ENCODE results near the gene CPD.
"Not testable (repeated sequence)": the region's sequence is repeated elsewhere in the genome, so short reads cannot be mapped to it uniquely, and the experiment has no call there.

CPD gene

DNA sequence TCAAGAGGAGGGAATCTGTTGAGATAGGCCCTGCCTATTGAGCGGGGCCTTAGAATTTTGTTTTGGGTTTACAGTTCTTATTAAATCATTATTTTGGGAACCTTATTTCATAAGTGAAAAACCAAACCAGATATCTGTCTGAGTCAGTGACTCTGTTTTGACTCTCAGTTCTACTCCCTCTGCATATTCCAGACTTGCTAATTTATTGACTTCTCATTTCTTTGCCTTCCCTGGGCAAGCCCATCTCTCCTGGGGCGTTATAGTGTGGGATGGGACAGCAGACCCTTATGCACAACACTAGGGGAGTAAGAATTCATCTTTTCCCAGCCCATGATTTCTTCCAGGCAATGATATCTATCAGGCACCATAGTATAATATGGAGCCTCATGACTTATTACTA, 45.7 kb downstream of the CPD start:
- no peak for DNase-seq (ENCODE audit: low read depth in 2 of 3, low spot score in 1 of 3)

DNA sequence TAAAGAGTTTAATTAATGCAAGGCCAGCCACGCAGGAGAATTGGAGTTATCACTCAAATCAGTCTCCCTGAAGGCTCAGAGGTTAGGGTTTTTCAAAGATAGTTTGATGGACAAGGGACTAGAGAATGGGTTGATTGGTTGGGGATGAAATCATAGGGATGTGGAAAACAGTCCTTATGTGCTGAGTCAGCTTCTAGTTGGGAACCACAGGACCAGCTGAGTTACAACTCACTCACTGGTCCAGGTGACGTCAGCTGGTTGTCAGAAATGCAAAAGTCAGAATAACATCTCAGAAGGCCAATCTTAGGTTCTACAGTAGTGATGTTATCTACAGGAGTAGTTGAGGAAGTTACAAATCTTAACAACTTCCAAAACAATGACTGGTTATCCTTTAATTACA, 47.6 kb downstream of the CPD start:
- DNase-seq (ENCODE audit: low read depth in 2 of 3, low spot score in 1 of 3), result no peak

DNA sequence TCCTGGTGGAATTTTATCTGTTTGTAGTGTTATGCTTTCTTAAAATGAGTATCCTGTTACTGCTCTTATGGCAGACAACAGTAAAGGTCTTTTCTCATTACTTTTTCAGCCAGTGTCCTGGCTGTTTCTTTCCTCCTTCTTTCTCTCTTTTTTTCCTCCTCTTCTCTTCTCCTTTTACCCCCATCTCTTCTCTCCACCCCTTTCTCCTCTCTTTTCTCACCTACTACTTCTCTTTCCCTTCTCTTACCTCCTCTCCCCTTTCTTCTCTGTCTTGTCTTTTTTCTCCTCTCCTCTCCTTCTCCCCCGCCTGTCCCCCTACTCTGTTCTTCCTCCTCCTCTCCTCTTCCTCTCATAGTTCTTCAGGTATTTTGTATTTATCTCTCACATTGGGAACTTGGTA, 48.9 kb downstream of the CPD start:
- DNase-seq (ENCODE audit: low read depth in 2 of 3, low spot score in 1 of 3), result no peak

DNA sequence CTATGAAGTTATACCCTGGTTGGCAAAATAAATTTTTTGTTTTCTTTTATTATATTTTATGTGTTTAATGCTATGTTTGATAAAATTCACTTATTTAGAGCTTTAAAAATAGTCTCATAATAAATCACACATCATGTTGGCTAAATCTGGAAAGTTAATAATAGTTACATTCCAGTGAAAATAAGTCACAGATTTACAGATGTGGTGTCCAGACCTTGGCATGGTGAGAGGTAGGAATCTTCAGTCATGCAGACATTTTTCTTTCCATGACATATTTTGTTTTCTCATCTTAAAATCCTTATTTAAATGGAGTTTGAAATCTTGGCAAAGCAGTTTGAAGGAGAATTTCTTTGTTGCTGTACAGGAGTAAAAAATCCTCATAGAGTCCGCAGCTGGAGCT, 50.4 kb downstream of the CPD start:
- no peak for DNase-seq (ENCODE audit: low read depth in 2 of 3, low spot score in 1 of 3)

DNA sequence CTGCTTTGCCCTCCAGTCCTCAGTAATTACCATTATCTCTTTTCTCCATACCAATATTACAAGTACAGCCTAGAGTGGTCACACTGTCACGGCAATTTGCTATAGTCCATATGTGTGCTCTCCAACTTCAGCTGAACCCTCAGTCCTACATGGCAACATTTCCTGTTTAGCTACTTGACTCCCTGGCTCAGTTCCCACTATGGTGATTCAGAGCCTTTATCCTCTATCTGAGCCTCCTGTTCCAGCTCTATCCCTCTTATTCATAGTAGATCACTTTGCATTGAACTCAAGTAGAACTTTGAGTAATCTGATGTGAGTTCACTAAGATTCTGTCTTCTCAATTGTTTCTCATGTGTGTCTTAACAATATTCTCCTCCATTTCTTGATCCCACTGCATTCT, 54.8 kb downstream of the CPD start:
- DNase-seq (ENCODE audit: low read depth in 2 of 3, low spot score in 1 of 3), result no peak

DNA sequence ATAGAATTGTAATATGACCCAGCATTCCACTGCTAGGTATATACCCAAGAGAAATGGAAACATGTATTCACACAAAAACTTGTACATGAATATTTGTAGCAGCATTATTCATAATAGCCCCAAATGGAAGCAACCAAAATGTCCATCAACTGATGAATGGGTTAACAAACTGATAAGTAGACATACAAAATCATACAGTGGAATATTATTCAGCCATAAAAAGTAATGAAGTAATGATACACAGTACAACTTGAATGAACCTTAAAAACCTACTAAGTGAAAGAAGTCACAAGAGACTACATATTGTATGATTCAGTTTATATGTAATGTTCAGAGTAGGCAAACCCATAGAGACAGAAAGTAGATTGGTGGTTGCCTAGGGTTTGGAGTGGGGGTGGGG, 58.0 kb downstream of the CPD start:
- DNase-seq (ENCODE audit: low read depth in 2 of 3, low spot score in 1 of 3), result no peak

DNA sequence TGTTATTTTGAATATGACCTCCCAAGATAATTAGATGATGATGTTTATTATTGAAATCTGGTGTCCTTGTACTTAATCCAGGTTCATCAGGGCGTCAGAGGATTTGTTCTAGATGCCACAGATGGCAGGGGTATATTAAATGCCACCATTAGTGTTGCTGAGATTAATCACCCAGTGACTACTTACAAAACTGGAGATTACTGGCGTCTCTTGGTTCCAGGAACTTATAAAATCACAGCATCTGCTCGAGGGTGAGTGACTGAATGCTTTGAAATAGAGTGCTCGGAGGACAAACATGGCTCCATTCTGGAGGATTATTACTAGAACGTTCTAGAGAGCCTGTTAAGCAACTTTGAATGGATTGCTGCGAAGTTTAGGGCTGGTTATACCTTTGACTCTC, 65.0 kb downstream of the CPD start:
- DNase-seq (ENCODE audit: low read depth in 2 of 3, low spot score in 1 of 3), result no peak

DNA sequence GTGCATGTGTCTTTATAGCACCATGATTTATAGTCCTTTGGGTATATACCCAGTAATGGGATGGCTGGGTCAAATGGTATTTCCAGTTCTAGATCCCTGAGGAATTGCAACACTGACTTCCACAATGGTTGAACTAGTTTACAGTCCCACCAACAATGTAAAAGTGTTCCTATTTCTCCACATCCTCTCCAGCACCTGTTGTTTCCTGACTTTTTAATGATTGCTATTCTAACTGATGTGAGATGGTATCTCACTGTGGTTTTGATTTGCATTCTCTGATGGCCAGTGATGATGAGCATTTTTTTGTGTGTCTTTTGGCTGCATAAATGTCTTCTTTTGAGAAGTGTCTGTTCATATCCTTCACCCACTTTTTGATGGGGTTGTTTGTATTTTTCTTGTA, 67.9 kb downstream of the CPD start:
- DNase-seq (ENCODE audit: low read depth in 2 of 3, low spot score in 1 of 3), result not testable (repeated sequence)

DNA sequence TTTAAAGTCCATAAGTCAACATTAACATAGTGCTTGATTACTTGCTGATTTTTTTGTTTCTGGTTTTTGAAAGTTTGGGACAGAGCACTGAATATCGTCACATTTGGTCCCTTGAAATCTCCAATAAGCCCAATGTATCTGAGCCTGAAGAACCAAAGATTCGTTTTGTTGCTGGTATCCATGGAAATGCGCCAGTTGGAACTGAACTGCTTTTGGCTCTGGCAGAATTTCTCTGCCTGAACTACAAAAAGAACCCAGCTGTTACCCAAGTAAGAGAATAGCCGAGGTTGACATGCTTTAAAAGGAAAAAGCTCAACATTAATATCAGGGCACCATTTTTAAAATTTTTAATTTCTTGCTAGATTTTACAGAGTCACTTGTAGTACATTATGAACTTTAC, 70.8 kb downstream of the CPD start:
- no peak for DNase-seq (ENCODE audit: low read depth in 2 of 3, low spot score in 1 of 3)

DNA sequence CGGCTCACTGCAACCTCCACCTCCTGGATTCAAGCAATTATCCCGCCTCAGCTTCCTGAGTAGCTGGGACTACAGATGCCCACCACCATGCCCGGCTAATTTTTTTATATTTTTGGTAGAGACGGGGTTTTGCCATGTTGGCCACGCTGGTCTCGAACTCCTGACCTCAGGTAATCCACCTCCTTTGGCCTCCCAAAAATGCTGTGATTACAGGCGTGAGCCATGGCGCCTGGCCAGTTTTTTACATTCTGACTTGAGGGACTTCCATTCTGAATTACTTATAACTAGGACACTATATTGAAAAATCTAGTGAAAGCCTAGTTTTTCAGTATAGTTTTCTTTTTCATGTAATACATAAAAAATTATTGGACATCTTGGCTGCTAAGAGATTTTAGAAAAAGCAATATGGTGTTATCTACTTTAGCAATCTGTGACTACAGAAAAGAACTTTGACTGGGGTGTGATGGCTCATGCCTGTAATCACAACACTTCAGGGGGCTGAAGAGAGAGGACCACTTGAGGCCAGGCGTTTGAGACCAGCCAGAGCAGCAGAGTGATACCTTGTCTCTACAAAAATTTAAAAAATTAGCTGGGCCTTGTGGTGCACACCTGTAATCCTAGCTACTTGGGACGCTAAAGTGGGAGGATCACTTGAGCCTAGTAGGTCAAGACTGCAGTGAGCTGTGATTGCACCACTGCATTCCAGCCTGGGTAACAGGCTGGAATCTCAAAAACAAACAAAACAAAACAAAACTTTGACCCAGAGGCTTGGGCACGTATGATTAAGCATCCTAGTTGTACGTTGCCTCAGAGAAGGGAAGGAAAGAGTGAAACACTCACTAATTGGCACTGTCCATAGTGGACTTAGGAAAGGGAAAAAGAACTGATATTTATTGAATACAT, 71.6 kb downstream of the CPD start:
- DNase-seq (ENCODE audit: low read depth in 2 of 3, low spot score in 1 of 3), result no peak

DNA sequence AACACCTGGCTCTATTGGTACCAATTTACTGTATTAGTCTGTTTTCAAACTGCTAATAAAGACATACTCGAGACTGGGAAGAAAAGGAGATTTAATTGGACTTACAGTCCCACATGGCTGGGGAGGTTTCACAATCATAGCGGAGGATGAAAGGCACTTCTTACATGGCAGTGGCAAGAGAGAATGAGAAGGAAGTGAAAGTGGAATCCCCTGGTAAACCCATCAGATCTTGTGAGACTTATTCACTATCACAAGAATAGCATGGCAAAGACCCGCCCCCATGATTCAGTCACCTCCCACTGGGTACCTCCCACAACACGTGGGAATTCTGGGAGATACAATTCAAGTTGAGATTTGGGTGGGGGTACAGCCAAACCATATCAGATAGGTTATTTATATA, 75.9 kb downstream of the CPD start:
- no peak for DNase-seq (ENCODE audit: low read depth in 2 of 3, low spot score in 1 of 3)

DNA sequence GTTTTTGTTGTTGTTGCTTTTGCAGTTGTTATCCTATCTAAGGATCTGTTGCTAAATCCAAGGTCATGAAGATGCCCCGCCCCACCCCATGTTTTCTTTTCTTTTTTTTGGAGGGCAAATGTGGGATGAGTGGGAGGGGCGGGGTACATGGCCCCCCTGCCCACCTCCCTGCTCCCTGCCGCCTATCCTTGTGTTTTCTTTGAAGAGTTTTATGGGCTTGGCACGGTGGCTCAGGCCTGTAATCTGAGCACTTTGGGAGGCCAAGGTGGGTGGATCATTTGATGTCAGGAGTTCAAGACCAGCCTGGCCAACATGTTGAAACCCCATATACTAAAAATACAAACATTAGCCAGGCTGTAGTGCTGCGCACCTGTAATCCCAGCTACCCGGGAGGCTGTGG, 79.6 kb downstream of the CPD start:
- no peak for DNase-seq (ENCODE audit: low read depth in 2 of 3, low spot score in 1 of 3)

DNA sequence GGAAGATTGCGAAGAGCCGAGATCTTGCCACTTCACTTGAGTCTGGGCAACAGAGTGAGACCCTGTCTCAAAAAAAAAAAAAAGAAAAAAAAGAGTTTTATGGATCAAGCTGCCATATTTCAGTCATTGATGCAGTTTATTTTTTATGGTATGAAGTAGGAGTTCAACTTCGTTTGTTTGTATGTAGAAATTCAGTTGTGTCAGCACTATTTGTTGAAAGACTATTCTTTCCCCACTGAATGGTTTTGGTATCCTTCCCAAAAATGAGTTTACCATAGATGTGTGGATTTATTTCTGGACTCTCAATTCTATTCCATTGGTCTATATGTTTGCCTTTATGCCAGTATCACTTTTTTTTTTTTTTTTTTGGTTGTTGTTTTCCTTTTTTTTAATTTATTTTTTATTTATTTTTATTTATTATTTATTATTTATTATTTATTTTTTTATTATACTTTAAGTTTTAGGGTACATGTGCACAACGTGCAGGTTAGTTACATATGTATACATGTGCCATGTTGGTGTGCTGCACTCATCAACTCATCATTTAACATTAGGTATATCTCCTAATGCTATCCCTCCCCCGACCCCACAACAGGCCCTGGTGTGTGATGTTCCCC, 80.2 kb downstream of the CPD start:
- DNase-seq (ENCODE audit: low read depth in 2 of 3, low spot score in 1 of 3), result not testable (repeated sequence)

DNA sequence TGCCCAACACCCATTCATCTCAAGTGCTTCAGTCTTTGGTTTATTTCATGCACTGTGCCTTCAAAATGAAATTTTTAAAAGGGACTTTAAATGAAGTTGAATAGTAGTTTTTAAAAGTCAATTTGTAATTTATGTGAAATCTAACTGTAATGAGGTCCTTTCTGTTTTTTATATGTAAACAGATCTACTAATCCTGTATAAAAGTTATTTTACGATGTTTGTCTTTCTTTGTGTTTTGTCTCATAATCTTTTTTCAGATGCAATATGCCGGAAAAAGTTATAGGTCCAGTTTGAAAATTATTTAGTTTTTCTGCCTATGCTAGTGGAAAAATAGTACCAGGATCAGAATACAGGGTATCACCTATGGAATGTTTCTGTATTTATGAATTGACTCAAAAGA, 89.7 kb downstream of the CPD start:
- DNase-seq (ENCODE audit: low read depth in 2 of 3, low spot score in 1 of 3), result no peak

DNA sequence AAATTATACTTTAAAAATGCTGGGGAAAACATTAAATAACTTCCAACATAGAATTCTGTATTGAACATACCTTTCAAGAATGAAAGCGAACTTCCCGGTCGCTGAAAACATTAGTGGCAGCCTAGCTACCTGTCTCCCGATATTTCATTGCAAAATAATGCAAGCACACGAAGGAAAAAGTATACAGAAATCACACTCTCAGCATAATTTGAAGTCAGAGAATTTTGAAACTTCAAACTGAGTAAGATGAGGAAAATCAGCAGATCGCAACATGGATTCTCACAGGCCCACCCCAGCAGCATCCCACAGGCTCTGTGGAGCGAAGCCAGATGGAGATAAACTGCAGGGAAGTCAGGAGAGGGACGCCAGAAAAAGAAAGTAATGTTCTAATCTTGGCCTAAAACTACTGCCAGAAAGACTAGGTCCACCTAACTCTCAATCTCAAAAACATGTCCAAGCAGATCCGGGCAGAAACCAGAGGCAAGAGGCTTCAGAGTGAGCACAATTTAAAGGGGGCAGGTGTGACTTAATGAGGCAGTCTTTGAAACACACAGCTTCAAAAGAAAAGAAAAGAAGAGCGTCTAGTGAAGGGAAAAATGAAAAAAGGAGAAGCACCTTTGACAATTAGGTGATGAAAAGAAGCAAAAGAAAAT, 93.6 kb downstream of the CPD start:
- DNase-seq (ENCODE audit: low read depth in 2 of 3, low spot score in 1 of 3), result no peak

DNA sequence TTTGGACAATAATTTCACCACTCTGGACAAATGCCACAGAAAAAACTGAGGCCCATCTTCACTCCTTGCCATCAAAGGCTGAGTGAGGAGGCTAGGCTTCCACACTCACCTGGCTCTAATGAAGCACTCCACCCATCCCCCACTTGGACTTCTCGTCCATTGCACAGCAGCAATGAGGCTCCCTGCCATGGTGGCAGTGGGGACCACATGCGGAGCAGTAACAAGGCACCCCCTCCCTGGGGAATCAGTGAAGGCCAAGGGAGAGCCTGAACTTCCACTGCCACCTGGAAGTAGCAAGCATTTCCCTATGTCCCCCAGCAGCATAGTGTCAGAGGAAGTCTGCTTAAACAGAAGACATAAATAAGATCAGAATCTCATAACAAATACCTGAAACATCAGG, 96.5 kb downstream of the CPD start:
- DNase-seq (ENCODE audit: low read depth in 2 of 3, low spot score in 1 of 3), result no peak

DNA sequence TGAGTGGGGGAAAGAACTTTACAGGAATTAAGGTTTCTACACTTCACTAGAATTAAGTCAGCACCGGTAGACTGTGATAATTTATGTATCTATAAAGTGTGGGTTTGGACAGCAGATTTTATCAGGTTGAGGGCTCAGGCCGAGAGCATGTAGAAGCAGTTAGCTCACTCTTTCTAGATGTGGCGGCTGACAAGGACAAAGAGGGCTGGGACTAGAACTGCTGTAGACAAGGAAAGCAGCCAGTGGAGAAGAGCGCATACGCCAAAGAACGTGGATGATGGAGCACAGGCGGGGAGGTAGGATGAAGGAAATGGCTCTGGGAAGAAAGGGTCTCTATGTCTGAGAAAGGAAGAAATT, 98.0 kb downstream of the CPD start:
- DNase-seq (ENCODE audit: low read depth in 2 of 3, low spot score in 1 of 3), result peak in 1 of 3 donors; percentile 20

DNA sequence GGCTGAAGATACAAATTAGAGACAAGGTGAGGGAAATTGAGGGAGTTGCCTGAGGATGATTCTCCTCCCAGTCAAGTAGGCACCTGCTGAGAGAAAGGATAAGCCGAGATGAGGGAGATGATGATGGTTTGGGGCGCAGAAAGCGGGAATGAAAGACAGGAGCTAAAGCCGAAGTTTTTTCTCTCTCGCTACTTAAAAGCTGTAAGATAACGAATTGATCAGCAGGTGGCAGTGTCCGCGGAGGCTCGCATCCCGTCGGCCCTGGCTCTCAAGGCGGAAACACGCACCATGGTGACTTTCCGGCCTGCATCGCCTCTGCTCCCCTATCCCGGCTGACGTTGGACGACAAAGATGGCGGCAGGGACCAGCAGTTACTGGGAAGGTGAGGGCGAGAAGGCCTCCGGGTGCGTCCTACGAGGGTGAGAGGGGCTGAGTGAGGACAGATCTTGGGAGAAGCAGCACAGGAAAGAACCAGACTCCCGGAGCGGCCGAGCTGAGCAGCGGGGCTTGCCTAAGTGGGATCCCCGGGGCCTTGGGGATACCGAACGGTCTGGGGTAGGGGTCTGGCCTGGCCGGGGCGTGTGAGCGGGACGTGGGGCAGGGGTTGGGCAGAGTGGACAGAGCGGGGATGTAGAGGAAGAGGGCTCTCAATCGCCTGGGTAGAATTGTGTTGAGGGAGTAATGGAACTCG, 98.5 kb downstream of the CPD start, which contains the start of gene GOSR1:
Gene GOSR1 (plus strand): TSS at position 326 of the 691 bp plus-strand sequence. CDS start 26 bp downstream, at position 352.
- DNase-seq (ENCODE audit: low read depth in 2 of 3, low spot score in 1 of 3), result peak; percentile 87 to 89 (median 89)

DNA sequence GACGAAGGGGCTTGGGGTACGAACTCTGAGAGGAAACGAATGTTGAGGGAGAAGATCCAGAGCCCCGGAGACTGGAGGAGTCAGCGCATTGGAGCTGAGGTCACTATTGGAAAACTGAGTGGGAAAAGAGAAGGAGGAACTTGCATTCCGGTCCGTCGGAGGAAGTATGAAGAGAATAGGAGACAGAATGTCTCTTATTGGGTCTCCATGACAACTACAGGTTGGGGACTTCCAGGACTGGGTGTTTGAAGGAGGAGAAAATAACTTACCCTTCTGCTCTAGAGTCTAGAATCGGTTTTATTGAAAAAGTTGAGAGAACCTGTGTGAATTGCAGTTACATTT, 99.0 kb downstream of the CPD start:
- DNase-seq (ENCODE audit: low read depth in 2 of 3, low spot score in 1 of 3), result no peak

DNA sequence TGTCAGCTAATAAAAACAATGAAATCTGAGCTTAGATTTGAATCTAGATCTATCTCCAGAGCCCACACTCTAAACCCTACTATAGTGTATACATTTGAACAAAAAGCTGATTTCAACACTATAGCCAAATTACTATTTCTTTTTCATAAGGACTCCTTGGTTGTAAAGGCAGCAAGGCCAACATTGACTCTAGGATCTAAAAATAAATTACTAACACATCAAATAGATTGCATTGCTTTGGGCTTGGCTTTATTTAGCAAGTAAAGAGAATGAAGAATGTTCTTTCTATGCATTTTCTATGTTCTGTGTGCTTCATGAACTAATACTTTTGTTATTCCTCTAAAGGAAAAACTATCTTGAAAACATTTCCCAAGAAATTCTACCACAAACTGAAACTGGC, 103.8 kb downstream of the CPD start:
- no peak for DNase-seq (ENCODE audit: low read depth in 2 of 3, low spot score in 1 of 3)

DNA sequence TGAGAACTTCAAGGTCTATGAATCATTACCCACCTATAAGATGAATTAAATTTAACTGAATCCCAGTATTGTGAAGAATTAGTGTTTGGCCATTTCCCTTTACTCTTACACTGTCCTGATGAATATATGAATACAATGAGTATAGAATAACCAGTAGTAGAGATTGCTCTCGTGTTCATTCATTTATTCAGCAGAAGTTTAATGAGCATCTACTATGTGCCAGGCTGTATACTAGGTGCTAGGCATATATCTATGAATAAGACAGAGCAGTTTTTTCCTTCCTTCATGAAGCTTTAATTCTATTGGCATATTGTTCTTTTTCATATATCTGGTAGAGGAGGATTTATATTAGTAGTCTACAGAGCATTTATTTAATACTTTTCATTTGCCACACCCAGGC, 104.4 kb downstream of the CPD start:
- no peak for DNase-seq (ENCODE audit: low read depth in 2 of 3, low spot score in 1 of 3)

DNA sequence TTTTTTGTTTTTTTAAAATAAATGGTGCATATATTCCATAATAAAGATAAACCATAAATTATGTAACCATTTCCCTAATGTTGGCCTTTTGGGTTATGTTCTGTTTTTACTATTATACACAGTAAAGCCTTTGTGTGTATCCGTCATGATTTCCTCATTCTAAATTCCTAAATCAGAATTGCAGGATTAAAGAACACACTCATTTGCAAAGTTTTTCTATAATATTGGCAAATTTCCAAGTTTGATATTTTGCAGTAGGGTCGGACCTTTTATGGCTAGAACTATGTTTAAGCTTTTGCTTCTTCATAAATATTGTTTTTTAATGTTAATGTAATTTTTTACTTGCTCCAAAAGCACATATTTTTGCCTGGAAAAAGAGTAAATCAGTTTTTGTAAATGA, 115.1 kb downstream of the CPD start:
- DNase-seq (ENCODE audit: low read depth in 2 of 3, low spot score in 1 of 3), result no peak
